H9 (cell line): Measurements from ENCODE around the gene COX4I2. TPM values are rescaled to one million over a fixed set of nuclear protein-coding genes. Genes with fewer than 3 reads are reported as not detected.

ENCODE experiments used
- DNase-seq: peaks from one replicate; pipeline ENCODE4 v3.0.0-alpha.2; 2017
- H2AFZ ChIP-seq: one replicate; pipeline ENCODE4 v1.6.1; 2013; ENCODE audit warnings: mild to moderate bottlenecking, low read length, control low read depth, moderate library complexity
- H2AK5ac ChIP-seq: 2 replicates; pipeline ENCODE4 v1.6.1; 2013; ENCODE audit warnings: low read length, control low read depth, mixed read lengths; ENCODE audit not compliant: insufficient read length
- H2BK120ac ChIP-seq: one replicate; pipeline ENCODE4 v1.6.1; 2013; ENCODE audit warnings: low read depth, mild to moderate bottlenecking, low read length, control low read depth, inconsistent platforms; ENCODE audit not compliant: poor library complexity, severe bottlenecking
- H2BK12ac ChIP-seq: 2 replicates; pipeline ENCODE4 v1.6.1; 2013; ENCODE audit warnings: low read length, control low read depth, mixed read lengths, low read depth; ENCODE audit not compliant: insufficient read length
- H2BK15ac ChIP-seq: 2 replicates; pipeline ENCODE4 v1.6.1; 2013; ENCODE audit warnings: low read depth, low read length, control low read depth
- H2BK20ac ChIP-seq: one replicate; pipeline ENCODE4 v1.6.1; 2013; ENCODE audit warnings: low read depth, mild to moderate bottlenecking, low read length, control low read depth, inconsistent platforms; ENCODE audit not compliant: poor library complexity, severe bottlenecking
- H2BK5ac ChIP-seq: 2 replicates; pipeline ENCODE4 v1.6.1; 2013; ENCODE audit warnings: low read length, control low read depth, mixed read lengths; ENCODE audit not compliant: insufficient read length
- H3K14ac ChIP-seq: 2 replicates; pipeline ENCODE4 v1.6.1; 2013; ENCODE audit warnings: low read length, control low read depth; ENCODE audit not compliant: insufficient read depth
- H3K18ac ChIP-seq: 2 replicates; pipeline ENCODE4 v1.6.1; 2013; ENCODE audit warnings: low read depth, mild to moderate bottlenecking, mixed read lengths, low read length, control low read depth; ENCODE audit not compliant: insufficient read length
- H3K23ac ChIP-seq: 2 replicates; pipeline ENCODE4 v1.6.1; 2013; ENCODE audit warnings: low read length, control low read depth, mixed read lengths, low read depth; ENCODE audit not compliant: insufficient read length
- H3K23me2 ChIP-seq: 2 replicates; pipeline ENCODE4 v1.6.1; 2013; ENCODE audit warnings: low read depth, mild to moderate bottlenecking, mixed read lengths, low read length, control low read depth; ENCODE audit not compliant: insufficient read length, poor library complexity, severe bottlenecking
- H3K27ac ChIP-seq: 2 replicates; pipeline ENCODE4 v1.5.1; 2013; ENCODE audit warnings: low read length, control low read depth, mixed read lengths, low read depth; ENCODE audit not compliant: insufficient read length
- H3K27me3 ChIP-seq: 2 replicates; pipeline ENCODE4 v1.6.1; 2013; ENCODE audit warnings: low read length, control low read depth, inconsistent platforms; ENCODE audit not compliant: insufficient read depth
- H3K4ac ChIP-seq: 2 replicates; pipeline ENCODE4 v1.6.1; 2013; ENCODE audit warnings: low read depth, mild to moderate bottlenecking, control low read depth, inconsistent platforms, low read length, moderate library complexity
- H3K4me1 ChIP-seq: 2 replicates; pipeline ENCODE4 v1.6.1; 2013; ENCODE audit warnings: low read length, control low read depth, inconsistent platforms; ENCODE audit not compliant: insufficient read depth
- H3K4me2 ChIP-seq: 2 replicates; pipeline ENCODE4 v1.6.1; 2013; ENCODE audit warnings: low read length, control low read depth, mixed read lengths; ENCODE audit not compliant: insufficient read length, insufficient read depth
- H3K56ac ChIP-seq: 2 replicates; pipeline ENCODE4 v1.6.1; 2013; ENCODE audit warnings: low read depth, mild to moderate bottlenecking, mixed read lengths, low read length, control low read depth; ENCODE audit not compliant: insufficient read length
- H3K79me1 ChIP-seq: 2 replicates; pipeline ENCODE4 v1.6.1; 2013; ENCODE audit warnings: low read depth, mild to moderate bottlenecking, moderate library complexity, low read length, control low read depth, inconsistent platforms; ENCODE audit not compliant: insufficient read depth, poor library complexity, severe bottlenecking
- H3K79me2 ChIP-seq: 2 replicates; pipeline ENCODE4 v1.6.1; 2013; ENCODE audit warnings: low read length, control low read depth, inconsistent platforms; ENCODE audit not compliant: insufficient read depth
- H3K9ac ChIP-seq: 2 replicates; pipeline ENCODE4 v1.6.1; 2013; ENCODE audit warnings: low read length, control low read depth, mixed read lengths; ENCODE audit not compliant: insufficient read length; ENCODE audit errors: extremely low read depth
- H3K9me3 ChIP-seq: one replicate; pipeline ENCODE4 v1.6.1; 2013; ENCODE audit warnings: low read depth, low read length, inconsistent platforms; ENCODE audit not compliant: control insufficient read depth
- H3T11ph ChIP-seq: one replicate; pipeline ENCODE4 v1.6.1; 2013; ENCODE audit warnings: mild to moderate bottlenecking, low read length, control low read depth, inconsistent platforms
- H4K20me1 ChIP-seq: one replicate; pipeline ENCODE4 v1.6.1; 2013; ENCODE audit not compliant: control insufficient read depth, insufficient read length, insufficient read depth
- H4K5ac ChIP-seq: 2 replicates; pipeline ENCODE4 v1.6.1; 2013; ENCODE audit warnings: low read depth, mild to moderate bottlenecking, mixed read lengths, low read length, control low read depth; ENCODE audit not compliant: insufficient read length
- H4K8ac ChIP-seq: replicated peaks from 2 replicates; pipeline ENCODE4 v1.6.1; 2013; ENCODE audit warnings: low read length, control low read depth, mixed read lengths, low read depth; ENCODE audit not compliant: insufficient read length
- H4K91ac ChIP-seq: 2 replicates; pipeline ENCODE4 v1.6.1; 2013; ENCODE audit warnings: low read depth, mild to moderate bottlenecking, moderate library complexity, mixed read lengths, low read length, control low read depth; ENCODE audit not compliant: insufficient read length
- H3K27ac Mint-ChIP-seq, 3 experiments: 2 replicates in 2 of 3; 3 replicates in 1 of 3; pipeline ENCODE4 v1.8.0; 2020 to 2021; ENCODE audit warnings: mixed read lengths in 3 of 3, mild to moderate bottlenecking in 1 of 3, moderate library complexity in 1 of 3
- H3K27me3 Mint-ChIP-seq: 2 replicates; pipeline ENCODE4 v1.8.0; 2021; ENCODE audit warnings: low read depth, mild to moderate bottlenecking, moderate library complexity, mixed read lengths
- H3K36me3 Mint-ChIP-seq, 3 experiments: 2 replicates in 2 of 3; 3 replicates in 1 of 3; pipeline ENCODE4 v1.8.0; 2020 to 2021; ENCODE audit warnings: low read depth in 3 of 3, mixed read lengths in 3 of 3; ENCODE audit not compliant: insufficient read depth in 1 of 3
- H3K4me1 Mint-ChIP-seq, 2 experiments: 2 replicates each; pipeline ENCODE4 v1.8.0; 2020; ENCODE audit warnings: mixed read lengths in 2 of 2
- H3K4me3 Mint-ChIP-seq, 2 experiments: 2 replicates in 1 of 2; 3 replicates in 1 of 2; pipeline ENCODE4 v1.8.0; 2020 to 2021; ENCODE audit warnings: mild to moderate bottlenecking in 2 of 2, mixed read lengths in 2 of 2, moderate library complexity in 1 of 2
- H3K9me3 Mint-ChIP-seq, 2 experiments: 2 replicates in 1 of 2; 3 replicates in 1 of 2; pipeline ENCODE4 v1.8.0; 2020; ENCODE audit warnings: mild to moderate bottlenecking in 2 of 2, mixed read lengths in 2 of 2, moderate library complexity in 1 of 2
- WGBS: extraction: QIAGEN DNeasy Blood & Tissue Kit; methylation state at CpG from one replicate; pipeline ENCODE4 v1.1.7; 2013; ENCODE audit warnings: missing lambda C conversion rate, low lambda C conversion rate, mixed read lengths; ENCODE audit not compliant: insufficient read length; ENCODE audit errors: extremely low coverage; 5-methylcytosine and 5-hydroxymethylcytosine counted together
- total RNA-seq: library from RNA; stranded (reverse); gene quantifications from 2 replicates; pipeline ENCODE4 v1.2.1, GENCODE V29; 2021
- TF ChIP-seq, protein P1 (sequence below): fragments of 200-600 bp; sonication (generic); conservative IDR thresholded peaks from 3 replicates; pipeline ENCODE4 v1.8.0; 2021; ENCODE audit warnings: antibody characterized with exemption, mild to moderate bottlenecking

Gene COX4I2
- total RNA-seq, 1 experiment from 2014 or later: not detected

- no peaks in the 10 kb centered on the region for H3K9me3 ChIP-seq
- H3K27ac Mint-ChIP-seq: peak overlapping the region in 2 of 3 experiments; percentile 26 to 81; a peak in 4 of 7 replicates
Measured at GRCh38 chr20:31680286-31681127, 42.8 kb downstream of the COX4I2 start.

More at GRCh38 chr20:31680286-31681127, 42.8 kb downstream of the COX4I2 start:
- Histone ChIP-seq H3K79me2 (no peaks in the 10 kb centered on the region), H3K14ac (no peak overlapping the region), H3K23ac (no peak overlapping the region), H3K56ac (no peak overlapping the region), H2BK5ac (no peak overlapping the region), H2AK5ac (no peak overlapping the region), H4K20me1 (no peaks in the 10 kb centered on the region), H3K23me2 (no peaks in the 10 kb centered on the region), H2BK20ac (no peak overlapping the region), H3K4ac (no peak overlapping the region), H4K91ac (no peak overlapping the region), H2BK120ac (no peak overlapping the region), H3K79me1 (no peaks in the 10 kb centered on the region), H3T11ph (no peak overlapping the region), H3K4me1 (no peaks in the 10 kb centered on the region), H2BK12ac (no peak overlapping the region), H2BK15ac (no peak overlapping the region), H3K27me3 (no peaks in the 10 kb centered on the region), H3K27ac (no peak overlapping the region), H4K8ac (no peak overlapping the region), H3K9ac (no peak overlapping the region), H3K18ac (no peak overlapping the region), H3K4me2 (no peak overlapping the region), H2AFZ (no peak overlapping the region), H4K5ac (no peak overlapping the region)
- TF ChIP-seq, protein P1, sequence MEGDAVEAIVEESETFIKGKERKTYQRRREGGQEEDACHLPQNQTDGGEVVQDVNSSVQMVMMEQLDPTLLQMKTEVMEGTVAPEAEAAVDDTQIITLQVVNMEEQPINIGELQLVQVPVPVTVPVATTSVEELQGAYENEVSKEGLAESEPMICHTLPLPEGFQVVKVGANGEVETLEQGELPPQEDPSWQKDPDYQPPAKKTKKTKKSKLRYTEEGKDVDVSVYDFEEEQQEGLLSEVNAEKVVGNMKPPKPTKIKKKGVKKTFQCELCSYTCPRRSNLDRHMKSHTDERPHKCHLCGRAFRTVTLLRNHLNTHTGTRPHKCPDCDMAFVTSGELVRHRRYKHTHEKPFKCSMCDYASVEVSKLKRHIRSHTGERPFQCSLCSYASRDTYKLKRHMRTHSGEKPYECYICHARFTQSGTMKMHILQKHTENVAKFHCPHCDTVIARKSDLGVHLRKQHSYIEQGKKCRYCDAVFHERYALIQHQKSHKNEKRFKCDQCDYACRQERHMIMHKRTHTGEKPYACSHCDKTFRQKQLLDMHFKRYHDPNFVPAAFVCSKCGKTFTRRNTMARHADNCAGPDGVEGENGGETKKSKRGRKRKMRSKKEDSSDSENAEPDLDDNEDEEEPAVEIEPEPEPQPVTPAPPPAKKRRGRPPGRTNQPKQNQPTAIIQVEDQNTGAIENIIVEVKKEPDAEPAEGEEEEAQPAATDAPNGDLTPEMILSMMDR: no peak
- no peak overlapping the region for H3K4me3 Mint-ChIP-seq
- DNase-seq: no peak
- no peaks in the 10 kb centered on the region for H3K27me3 Mint-ChIP-seq
- H3K9me3 Mint-ChIP-seq: no peaks in the 10 kb centered on the region
- peaks cover 33 to 45% of the 10 kb centered on the region in 2 experiments for H3K4me1 Mint-ChIP-seq
- no CpG with 5 or more reads among the region's 7 CpGs for WGBS
- H3K36me3 Mint-ChIP-seq: peaks cover 0 to 41% (median 17%) of the 10 kb centered on the region in 3 experiments; a peak in 5 of 7 replicates
